HG03520 (cell line): Measurements from ENCODE around the gene HAT1.

Experiments
- ATAC-seq: cut with Tn5 transposase; IDR thresholded peaks from one replicate; pipeline ENCODE4 v1.9.1; 2021; ENCODE audit warnings: mild to moderate bottlenecking, moderate library complexity; ENCODE audit not compliant: unreplicated experiment

The HAT1 gene

GRCh38 chr2:171913517-171913916 lies 8.7 kb upstream of the HAT1 start:
- ATAC-seq = no peak

- no peak for ATAC-seq
Measured at GRCh38 chr2:171919453-171919852, 2.8 kb upstream of the HAT1 start.

- no peak for ATAC-seq
Measured at GRCh38 chr2:171921970-171922229, 361 bp upstream of the HAT1 start.

- ATAC-seq = no peak
Measured at GRCh38 chr2:171923206-171923605, 945 bp downstream of the HAT1 start.

GRCh38 chr2:171924170-171924942 lies 2.1 kb downstream of the HAT1 start:
- no peak for ATAC-seq

GRCh38 chr2:171930385-171930784 lies 8.1 kb downstream of the HAT1 start:
- ATAC-seq = no peak

GRCh38 chr2:171939058-171939742 lies 16.9 kb downstream of the HAT1 start:
- ATAC-seq = no peak

GRCh38 chr2:171939743-171940071 lies 17.4 kb downstream of the HAT1 start:
- ATAC-seq = no peak

- no peak for ATAC-seq
Measured at GRCh38 chr2:171941316-171941699, 19.0 kb downstream of the HAT1 start.

GRCh38 chr2:171943869-171944268 lies 21.6 kb downstream of the HAT1 start:
- ATAC-seq = no peak

- ATAC-seq = no peak
Measured at GRCh38 chr2:171952276-171952675, 30.0 kb downstream of the HAT1 start.

- no peak for ATAC-seq
Measured at GRCh38 chr2:171952748-171953147, 30.5 kb downstream of the HAT1 start.

- no peak for ATAC-seq
Measured at GRCh38 chr2:171956135-171956825, 34.0 kb downstream of the HAT1 start.

GRCh38 chr2:171957061-171957460 lies 34.8 kb downstream of the HAT1 start:
- ATAC-seq = no peak

- no peak for ATAC-seq
Measured at GRCh38 chr2:171958475-171958874, 36.2 kb downstream of the HAT1 start.

- ATAC-seq = no peak
Measured at GRCh38 chr2:171959998-171960397, 37.7 kb downstream of the HAT1 start.

GRCh38 chr2:171960570-171960969 lies 38.3 kb downstream of the HAT1 start:
- no peak for ATAC-seq

- no peak for ATAC-seq
Measured at GRCh38 chr2:171963198-171963597, 40.9 kb downstream of the HAT1 start.

GRCh38 chr2:171964308-171964707 lies 42.0 kb downstream of the HAT1 start:
- ATAC-seq = no peak

- no peak for ATAC-seq
Measured at GRCh38 chr2:171965238-171965637, 43.0 kb downstream of the HAT1 start.

- no peak for ATAC-seq
Measured at GRCh38 chr2:171965661-171966060, 43.4 kb downstream of the HAT1 start.

GRCh38 chr2:171966235-171966634 lies 44.0 kb downstream of the HAT1 start:
- ATAC-seq = no peak
